Right hindlimb (tissue), 1 donor: ENCODE data around the gene REEP5.
"Not testable (repeated sequence)": the region's sequence is repeated elsewhere in the genome, so short reads cannot be mapped to it uniquely, and the experiment has no call there.

ENCODE experiments used
- DNase-seq: peaks from one replicate; pipeline ENCODE4 v3.0.0-alpha.2; 2018

REEP5 gene

DNA sequence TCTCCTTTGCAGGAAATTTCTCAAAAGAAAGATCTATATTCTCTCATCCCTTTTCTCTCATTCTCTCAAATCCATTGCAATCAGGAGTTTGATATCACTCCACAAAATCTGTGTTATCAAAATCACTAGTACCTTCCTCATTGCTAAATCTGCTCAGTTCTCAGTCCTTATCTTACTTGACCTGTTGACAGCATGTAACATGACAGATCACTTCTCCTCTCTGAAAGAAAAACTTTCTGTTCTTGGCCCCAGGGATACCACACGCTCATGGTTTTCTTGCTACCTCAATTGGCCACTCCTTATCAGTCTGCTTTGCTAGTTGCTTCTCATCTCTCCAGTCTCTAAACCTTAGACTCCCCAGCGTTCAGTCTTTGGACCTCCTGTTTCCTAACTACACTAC, 38.8 kb downstream of the REEP5 start:
- no peak for DNase-seq

GRCh38 chr5:112880219-112880964, 41.6 kb downstream of the REEP5 start:
- DNase-seq = peak; percentile 48

GRCh38 chr5:112878760-112879159, 43.3 kb downstream of the REEP5 start:
- no peak for DNase-seq

GRCh38 chr5:112878101-112878500, 43.9 kb downstream of the REEP5 start:
- no peak for DNase-seq

DNA sequence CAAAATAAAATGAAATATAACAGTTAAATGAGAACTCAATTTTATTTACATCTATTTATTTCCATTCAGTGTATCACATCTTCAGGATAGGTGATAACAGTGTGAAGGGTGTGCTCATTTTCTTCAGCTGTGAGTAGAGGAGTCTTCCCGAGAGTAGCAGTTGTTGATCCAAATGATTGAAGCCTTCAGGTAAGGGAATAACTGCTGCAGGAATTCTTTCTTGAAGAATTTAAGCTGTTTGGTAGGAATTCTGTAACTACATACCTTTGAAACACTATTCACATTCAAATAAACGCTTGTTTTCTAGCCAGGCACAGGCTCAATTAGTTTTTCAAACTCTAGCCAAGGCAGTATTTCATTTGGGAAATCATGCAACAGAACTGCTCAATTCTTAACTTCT, 45.7 kb downstream of the REEP5 start:
- DNase-seq = no peak

DNA sequence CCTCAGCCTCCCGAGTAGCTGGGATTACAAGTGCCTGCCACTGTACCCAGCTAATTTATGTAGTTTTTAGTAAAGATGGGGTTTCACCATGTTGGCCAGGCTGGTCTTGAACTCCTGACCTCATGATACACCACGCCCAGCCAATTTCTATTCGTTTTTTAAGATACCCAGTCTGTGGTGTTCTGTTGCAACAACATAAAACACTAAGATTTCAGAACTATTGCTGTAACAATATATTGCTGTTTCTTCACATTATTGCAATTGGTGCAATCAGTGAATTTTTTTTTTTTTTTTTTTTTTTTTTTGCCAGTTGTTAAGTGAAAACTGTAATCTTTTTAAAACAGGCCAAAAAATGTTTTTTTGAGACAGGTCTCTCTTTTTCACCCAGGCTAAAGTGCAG, 51.1 kb downstream of the REEP5 start:
- no peak for DNase-seq

GRCh38 chr5:112869948-112870347, 52.1 kb downstream of the REEP5 start:
- DNase-seq = no peak

- no peak for DNase-seq
These were observed 54.6 kb downstream of the REEP5 start for GRCh38 chr5:112867411-112867810.

- DNase-seq = no peak
These were observed 55.3 kb downstream of the REEP5 start for GRCh38 chr5:112866739-112867138.

DNA sequence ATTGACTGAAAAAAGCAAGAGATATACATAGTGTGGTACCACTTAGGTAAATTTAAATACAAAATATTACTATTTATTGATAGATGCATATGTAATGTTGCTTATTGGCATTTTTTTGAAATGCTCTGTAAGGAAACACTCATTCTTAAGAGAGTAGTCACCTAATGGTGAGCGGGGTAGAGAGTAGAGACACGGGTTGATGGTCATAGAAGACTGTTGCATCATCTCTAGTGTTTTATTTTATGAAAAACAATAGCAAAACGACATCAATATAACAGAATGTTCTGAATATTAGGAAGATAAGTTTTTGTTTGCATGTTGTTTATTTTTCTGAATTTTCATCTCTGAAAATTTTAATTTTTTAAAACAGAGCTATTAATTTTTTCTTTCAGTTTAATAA, 56.9 kb downstream of the REEP5 start:
- no peak for DNase-seq

DNA sequence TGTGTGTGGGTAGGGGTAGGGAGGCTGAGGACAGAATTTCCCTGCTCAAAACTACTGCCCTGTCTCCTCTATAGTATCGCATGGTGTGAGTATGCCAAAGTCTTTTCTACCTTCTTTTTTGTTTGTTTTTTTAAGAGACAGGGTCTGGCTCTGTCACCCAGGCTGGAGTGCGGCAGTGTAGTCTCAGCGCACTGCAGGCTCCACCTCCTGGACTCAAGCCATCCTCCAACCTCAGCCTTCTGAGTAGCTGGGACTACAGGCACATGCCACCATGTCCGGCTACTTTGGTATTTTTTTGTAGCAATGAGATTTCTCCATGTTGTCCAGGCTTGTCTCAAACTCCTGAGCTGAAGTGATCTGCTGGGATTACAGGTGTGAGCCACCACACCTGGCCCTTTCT, 58.5 kb downstream of the REEP5 start:
- DNase-seq = no peak

DNA sequence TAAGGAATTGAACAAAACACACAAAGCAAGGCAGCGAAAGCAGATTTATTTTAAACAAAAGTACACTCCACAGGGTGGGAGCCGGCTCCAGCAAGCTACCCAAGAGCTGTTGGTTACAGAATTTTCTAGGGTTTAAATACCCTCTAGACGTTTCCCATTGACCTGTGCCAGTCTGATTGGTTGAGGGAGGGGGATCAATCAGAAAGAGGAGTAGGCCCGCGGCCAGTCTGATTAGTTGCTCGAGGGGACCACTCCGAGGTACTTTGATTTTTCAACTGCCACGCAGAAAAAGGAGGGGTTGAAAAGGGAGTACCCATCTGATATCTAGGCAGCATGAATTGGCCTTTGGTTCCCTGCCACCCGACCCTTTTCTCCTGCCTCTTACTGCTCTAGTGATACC, 59.9 kb downstream of the REEP5 start:
- DNase-seq = no peak

DNA sequence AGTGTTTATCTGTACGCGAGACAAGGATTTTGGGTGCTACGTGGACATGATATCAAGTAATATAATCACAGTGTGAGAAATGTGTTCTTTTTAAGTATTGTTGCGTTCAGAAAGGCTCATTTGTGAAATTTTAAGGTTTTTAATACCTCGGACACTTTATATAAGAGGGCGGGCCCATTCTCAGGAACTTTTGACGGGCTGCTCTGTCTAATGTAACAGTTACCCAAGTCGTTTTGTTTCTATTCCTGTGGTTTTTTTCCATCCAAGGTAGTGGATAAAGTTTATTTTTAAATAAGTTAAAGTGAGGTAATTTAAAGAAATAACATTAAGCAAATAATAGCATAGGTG, 60.4 kb downstream of the REEP5 start:
- DNase-seq = no peak

DNA sequence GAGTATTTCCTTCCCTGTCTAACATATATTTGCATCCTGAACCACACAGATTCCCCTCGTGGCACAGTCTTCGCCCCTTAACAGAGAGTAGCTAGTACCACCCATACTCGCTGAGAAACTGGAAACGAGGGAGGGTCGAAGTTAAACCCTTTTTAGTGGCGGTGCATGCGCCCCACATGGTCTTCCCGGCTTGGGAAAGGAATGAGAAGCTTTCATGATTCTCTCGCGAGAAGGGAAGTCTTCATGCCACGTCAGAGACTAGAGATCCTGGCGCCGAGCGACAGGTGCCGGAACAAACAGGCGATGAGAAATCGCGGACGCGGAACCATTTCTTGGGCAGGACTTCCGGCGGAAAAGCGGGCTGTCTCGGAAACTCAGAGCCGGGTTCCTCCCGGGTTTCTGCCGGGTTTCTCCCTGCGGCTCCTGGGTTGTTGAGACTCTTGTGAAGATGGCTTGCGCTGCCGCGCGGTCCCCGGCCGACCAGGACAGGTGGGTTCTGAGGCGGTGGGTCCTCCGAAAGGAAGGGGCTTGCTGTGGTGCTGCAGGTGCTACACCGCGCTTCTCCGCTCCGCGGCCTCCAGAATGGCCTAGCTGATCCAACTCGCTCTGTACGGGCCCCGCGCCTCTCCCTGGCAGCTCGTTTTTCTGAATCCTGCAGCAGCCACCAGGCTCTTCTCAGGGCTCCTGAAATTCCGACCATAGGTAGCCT, 60.9 kb downstream of the REEP5 start, which contains the start of gene SRP19:
TSS of gene SRP19 (plus strand) at position 359 of the 709 bp plus-strand sequence. CDS start at position 449, 90 bp downstream.
- DNase-seq = peak; percentile 97

GRCh38 chr5:112860571-112860928, 61.5 kb downstream of the REEP5 start:
- not testable (repeated sequence) for DNase-seq

GRCh38 chr5:112857866-112858265, 64.2 kb downstream of the REEP5 start:
- DNase-seq = no peak

DNA sequence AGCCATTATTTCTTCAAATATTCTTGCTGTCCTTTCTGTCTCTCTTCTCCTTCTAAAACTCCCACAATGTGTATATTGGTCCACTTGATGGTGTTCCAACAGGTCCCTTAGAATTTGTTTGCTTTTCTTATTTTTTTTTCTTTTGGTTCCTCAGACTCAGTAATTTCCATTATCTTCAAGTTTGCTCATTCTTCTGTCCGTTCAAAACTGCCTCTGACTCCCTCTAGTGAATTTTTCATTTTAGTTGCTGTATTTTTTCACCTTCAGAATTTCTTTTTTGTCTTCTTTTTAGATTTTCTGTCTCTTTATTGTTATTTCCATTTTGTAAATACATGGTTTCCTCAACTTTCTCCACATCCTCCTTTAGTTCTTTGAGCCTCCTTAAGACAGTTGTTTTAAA, 67.4 kb downstream of the REEP5 start:
- DNase-seq = no peak

DNA sequence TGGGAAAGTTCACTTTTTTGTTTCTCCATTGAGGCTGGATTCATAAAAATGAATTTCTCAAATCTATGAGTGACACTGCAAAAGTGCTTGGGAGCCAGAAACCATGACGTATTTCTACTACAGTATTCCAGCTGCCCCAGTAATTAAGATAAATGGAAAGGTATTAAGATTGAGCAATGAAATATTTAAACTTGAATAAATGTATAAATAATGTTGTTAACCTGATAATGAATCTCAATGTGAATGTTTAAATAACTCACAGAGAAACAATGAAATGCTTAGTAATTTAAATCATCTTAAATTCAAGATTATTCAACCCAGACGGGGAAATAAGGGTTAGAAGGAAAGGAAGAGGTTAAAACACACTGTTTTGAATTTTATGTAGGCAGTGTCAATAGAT, 72.1 kb downstream of the REEP5 start:
- no peak for DNase-seq

GRCh38 chr5:112848116-112848811, 73.8 kb downstream of the REEP5 start:
- DNase-seq = no peak

DNA sequence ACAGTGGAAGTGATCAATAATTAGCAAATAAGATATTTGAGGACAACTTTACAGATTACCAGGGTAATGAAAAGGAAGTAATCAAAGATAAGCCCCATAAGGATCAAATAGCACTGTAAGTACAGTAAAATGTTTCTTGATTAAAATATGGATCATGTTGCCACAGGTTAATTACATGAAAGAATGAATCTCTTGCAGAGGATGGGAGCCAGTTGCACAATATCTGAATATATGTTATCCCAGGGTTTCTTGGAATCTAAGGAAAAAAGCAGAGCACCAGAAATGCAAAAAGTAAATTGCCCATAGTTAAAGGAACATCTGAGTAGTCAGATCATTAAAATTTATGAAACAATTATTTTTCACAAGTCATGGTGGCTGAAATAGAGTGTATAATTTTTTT, 74.7 kb downstream of the REEP5 start:
- no peak for DNase-seq

- no peak for DNase-seq
These were observed 75.5 kb downstream of the REEP5 start for GRCh38 chr5:112846556-112846955.

DNA sequence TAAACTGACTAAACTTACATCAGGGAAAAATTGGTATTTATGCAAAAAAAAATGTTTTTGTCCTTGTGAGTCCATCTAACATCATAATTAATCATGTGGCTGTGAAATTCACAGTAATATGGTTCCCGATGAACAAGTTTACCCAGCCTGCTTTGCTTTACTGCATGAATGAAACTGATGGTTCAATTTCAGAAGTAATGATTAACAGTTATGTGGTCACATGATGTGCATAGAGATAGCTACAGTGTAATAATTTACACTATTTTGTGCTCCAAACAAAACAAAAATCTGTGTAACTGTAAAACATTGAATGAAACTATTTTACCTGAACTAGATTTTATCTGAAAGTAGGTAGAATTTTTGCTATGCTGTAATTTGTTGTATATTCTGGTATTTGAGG, 77.5 kb downstream of the REEP5 start:
- no peak for DNase-seq

DNA sequence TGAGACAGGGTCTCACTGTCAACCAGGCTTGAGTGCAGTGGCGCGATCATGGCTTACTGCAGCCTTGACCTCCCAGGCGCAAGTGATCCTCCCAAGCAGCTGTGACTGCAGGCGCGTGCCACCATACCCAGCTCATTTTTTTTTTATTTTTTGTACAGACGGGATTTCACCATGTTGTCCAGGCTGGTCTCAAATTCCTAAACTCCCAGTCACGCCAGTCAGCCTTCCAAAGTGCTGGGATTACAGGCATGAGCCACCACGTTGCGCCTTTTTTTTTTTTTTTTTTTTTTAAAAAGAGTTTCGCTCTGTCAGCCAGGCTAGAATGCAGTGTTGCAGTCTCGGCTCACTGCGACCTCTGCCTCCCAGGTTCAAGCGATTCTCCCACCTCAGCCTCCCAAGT, 88.1 kb downstream of the REEP5 start:
- DNase-seq = no peak

DNA sequence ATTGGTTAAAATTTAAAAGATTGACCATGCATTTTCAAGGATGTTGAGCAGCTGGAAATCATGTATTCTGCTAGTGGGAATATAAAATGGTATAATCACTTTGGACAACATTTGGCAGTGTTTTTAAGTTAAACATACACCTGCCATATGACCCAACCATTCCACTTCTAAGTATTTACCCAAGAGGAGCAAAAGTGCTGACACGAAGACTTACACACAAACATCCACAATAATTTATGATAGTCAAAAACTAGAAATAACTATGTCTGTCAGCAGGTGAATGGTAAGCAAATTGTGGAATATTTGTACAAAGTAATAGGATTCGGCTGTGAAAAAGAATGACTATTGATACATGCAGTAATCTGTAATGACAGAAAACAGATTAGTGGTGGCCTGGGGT, 91.6 kb downstream of the REEP5 start:
- no peak for DNase-seq
